Stimulated activated CD4-positive, alpha-beta T cell treated with anti-CD3 and anti-CD28 coated beads, Interleukin-12 subunit alpha, Interleukin-12 subunit beta, amount 100 ng/mL, for 24 hours (primary cell): Measurements from ENCODE around the gene RBFOX1.

ENCODE experiments used
- DNase-seq, 2 experiments: peaks; one replicate each; pipeline ENCODE4 v3.0.0-alpha.2; 2020; ENCODE audit warnings: low read depth in 2 of 2

Gene RBFOX1

GRCh38 chr16:7597677-7598076, 265.0 kb downstream of the RBFOX1 start:
- no peak for DNase-seq

DNA sequence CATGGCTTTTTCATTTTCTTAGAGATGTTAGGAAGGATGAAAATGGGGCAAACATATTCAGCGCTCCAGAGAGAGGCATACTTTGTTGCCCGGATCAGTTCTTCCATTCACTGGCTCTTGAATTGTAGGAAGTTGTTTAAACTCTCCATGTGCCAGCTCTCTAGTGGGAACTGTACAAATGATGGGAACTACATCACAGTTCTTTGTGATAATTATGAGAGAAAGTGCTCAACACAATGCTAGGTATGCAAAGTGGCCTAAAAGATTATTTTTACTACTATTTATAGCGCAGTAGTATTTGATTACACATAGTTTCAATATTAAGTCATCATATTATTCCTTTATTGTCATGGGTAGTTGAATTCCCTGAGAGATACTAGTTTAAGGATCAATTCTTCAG, 268.5 kb downstream of the RBFOX1 start:
- no peak for DNase-seq

GRCh38 chr16:7602291-7602950, 269.8 kb downstream of the RBFOX1 start:
- no peak for DNase-seq

GRCh38 chr16:7605812-7606211, 273.2 kb downstream of the RBFOX1 start:
- no peak for DNase-seq

DNA sequence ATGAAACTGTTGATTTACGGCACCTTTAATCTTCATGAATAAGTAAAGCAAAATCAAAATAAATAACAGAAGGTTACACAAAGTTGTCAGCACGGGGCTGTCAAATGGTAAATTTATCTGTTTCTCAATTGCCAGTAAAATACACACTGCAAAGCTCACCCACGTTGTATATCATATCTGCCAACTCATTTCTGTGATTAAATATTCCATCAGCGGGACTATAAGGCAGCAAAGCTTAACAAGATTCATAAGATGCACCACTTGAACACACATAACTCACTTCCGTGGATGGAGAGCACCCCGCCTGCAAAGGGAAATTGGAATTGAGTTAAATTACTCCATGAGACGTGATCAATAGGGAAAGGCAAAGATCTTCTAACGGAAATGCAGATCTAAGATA, 280.0 kb downstream of the RBFOX1 start:
- DNase-seq, result no peak

DNA sequence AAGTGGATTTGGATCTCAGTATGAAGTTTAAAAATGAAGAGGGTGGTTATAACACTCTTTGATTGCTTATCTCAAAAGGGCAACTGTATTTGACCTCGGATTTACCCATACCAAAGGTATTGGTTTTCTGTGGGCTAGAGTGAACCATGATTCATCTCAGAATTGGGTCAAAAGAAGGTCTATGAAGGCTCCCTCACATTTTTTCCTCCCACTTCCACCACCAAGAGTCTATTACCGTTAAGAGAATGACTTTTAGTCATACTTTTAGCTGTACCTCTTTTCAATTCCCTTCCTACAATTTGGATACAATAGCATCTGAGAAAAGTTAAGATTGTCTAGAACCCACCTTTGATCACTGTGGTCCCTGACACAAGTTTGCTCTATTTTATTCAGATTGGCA, 280.9 kb downstream of the RBFOX1 start:
- DNase-seq, result no peak

- DNase-seq, result no peak
Observed at GRCh38 chr16:7614021-7614795, 281.6 kb downstream of the RBFOX1 start.

DNA sequence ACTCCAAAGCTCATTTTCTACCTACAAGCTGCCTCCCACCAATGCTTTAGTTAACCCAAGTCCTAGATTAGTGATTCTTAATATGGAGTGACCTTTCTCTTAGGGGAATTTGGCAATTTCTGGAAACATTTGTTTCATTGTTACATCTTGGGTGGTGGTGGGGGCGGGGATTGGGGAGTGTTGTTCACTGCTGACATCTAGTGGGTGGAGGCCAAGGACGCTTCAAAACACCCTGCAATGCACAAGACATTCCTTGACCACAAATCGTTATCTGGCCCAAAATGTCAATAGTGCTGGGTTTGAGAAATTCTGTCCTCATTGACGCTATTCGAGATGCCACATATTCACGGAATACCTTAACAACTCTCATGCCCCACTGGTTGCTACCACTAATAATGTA, 282.9 kb downstream of the RBFOX1 start:
- DNase-seq, result no peak

DNA sequence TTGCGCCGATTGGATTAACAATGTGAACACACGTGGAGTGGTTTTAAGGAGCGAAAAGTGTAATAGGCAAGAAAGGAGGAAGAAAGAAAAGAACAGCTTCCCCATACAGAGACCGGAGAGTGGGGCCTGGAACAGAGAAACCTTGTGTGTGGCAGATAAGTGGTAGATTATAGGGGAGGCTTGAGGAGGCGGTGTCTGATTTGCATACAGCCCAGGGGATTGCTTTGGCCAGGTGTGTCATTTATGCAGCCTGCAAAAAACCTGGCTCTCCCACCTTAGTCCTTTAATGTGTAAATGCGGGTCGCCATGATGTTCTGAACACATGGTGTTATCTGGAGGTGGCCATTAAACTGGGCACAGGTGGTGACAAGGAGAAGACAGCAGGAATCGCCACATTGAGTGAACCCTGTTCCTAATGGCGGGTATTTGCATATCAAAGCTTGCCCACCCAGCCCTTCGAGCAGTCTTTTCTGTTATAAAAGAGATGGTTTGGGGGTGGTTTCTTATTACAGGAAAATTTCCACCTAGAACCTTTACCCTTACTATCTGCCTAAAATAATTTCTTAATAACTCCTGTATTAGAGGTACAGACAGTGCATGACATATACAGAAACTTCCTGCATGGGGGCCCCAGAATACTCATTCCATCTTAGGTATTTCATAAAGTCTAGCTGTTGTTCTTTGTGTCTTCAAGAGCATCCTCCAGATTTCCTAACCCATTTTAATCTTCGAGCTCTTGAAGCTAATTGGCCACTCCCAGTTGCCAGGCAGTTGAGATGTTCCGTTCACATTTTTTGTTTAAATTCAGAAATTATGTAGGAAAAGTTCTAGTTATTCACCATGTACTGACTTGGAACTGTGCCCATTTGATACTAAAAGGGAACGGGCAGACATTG, 292.5 kb downstream of the RBFOX1 start:
- no peak for DNase-seq

GRCh38 chr16:7628981-7629380, 296.3 kb downstream of the RBFOX1 start:
- DNase-seq, result no peak

DNA sequence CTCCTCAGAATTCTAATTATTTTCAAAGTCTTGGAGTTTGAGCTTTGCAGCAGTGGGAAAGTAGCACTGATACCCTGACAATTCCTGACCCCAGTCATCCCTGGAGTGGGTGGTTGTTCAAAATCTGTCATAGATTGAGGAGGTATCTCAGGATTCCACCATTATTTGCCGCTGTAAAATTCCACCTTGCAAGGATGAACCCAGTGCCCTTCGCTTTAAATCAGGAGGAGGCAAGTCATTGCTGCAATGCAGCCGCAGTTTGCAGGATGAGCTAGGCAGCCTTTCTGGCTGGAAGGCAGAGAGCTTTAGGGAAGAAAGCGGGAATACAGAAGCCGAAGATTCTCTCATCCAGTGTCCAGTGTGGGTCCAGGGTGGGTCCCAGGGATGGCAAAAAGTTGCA, 296.9 kb downstream of the RBFOX1 start:
- DNase-seq, result no peak

DNA sequence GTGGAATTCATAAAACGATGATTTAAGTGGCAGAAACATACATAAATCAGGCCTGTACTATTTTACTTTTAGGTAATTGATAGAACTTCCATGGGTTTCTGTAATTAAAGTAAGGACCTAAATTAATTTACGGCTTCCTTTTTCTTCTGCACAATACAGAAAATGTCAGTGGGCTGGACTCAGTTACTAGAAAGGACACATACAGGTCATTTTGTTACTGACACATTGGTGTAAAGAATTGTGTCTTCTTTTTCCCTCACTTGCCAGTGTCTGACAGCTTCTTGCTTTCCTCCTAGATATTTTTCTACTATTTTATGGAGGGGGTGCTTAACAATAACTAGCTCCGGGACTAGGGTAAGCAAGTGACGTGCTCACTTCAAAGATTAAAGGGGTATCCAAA, 304.8 kb downstream of the RBFOX1 start:
- no peak for DNase-seq

DNA sequence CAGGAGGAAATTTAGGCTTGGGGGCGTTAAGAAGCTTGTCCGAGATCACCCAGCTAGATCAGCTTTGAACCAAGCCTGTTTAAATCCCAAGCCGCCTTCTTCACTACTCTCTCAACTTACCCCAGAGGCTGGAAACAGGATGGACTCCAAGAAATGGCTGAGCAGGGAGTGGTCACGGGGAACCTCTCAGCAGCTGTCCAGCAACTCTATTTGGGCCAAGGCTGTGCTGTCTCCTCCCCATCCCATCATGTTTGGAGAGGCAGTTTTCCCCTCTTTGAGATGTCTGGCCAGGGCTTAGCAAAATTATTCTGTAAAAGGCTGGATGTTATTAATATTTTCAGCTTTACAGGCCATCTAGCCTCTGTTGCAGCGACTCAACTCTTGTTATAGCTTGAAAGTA, 305.7 kb downstream of the RBFOX1 start:
- DNase-seq, result no peak

DNA sequence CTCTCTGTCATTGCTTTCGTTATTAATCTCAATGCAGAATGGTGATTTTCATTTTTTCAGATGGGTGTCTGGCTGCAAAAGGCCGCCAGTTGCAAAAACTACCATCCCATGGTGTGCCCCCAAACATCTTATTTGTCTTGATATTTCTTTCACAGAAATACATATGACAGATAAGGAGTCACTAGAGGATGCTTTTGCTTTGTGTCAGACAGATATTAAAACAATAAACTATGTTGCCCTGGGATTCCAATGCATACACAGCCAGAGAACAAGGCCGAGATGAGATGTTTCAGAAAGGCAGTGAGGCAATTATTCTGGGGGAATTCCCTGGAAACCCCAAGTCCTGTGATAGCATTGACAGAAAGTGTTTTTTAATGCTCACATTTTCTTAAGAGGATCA, 307.7 kb downstream of the RBFOX1 start:
- DNase-seq, result no peak

- no peak for DNase-seq
Observed at GRCh38 chr16:7644176-7644575, 311.5 kb downstream of the RBFOX1 start.

GRCh38 chr16:7644811-7645210, 312.2 kb downstream of the RBFOX1 start:
- no peak for DNase-seq

DNA sequence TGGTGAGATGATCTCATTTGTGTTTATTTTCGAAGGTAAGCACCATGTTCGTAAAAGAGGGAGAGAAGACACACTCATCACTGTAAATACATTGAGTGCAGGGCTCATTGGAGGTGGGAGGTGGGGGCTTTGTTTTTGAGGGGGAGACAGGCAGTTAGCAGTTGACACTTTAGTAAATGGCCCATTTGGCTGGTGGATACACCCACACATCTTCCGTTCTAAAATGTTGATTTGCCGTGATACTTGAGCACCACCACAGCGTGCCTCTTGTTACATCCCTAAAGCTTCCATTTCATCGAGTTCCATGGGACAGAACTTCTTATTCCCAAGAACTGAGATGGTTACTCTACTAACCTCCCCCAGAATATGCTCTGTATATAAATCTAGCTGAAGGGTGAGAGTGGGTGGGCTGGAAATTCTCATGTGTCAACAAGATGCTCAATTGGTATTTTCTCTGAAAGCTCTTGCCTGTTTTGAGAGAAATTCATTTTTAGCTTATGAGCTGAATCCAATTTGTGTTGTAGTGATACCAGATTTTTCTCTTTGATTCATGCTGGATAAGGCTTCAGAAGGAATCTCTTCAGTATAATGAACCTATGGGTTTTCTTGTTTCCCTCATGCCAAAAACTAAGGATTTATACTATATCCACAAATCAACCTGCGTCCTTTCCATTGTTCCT, 314.3 kb downstream of the RBFOX1 start:
- DNase-seq, result no peak

DNA sequence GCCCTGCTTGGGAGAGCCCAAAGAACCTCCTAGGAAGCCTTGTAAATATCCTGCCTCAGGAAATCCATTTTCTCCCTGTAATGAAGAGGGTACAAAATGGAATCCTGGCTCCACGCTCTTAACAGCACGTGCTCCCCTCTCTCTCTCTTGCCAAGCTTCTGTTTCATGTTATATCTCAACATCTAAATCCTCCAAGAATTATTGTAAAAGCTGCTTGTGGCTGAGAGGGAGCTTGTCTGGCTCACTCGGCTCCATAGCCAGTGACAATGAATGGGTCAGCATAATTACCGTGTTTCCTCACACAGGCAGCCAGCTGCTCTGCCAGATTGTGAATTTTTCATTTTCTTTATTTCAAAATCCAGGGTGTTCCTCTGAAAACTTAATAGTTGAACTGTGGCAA, 317.8 kb downstream of the RBFOX1 start:
- DNase-seq, result no peak

DNA sequence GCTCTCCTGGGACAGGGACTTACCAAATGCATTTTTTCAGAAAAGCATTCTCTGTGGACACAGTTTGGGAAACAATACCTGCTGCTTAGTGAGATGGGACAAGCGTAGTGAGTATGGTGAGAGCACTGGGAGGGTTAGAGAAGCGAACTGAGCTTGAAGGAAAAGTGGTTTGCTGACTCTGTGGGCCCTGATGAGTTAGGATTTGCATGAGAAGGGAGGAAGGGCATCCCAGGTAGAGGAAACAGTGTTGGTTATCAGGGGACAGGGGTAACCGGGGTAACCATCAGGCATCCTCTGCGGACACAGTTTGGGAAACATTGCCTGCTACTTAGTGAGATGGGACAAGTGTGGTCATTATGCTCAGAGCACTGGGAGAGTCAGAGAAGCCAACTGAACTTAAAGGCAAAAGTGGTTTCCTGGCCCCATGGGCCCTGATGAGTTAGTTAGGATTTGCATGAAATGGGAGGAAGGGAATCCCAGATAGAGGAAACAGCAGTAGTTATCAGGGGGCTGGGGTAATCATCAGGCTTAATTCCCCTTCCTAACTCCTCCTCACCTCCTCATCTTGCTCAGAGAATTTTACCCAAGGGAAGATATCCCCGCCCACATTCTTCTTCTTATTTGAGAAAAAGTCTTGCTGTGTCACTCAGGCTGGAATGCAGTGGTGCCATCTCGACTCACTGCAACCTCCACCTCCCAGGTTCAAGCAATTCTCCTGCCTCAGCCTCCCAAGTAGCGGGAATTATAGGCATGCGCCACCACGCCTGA, 319.3 kb downstream of the RBFOX1 start:
- no peak for DNase-seq

- no peak for DNase-seq
Observed at GRCh38 chr16:7653746-7654461, 321.3 kb downstream of the RBFOX1 start.

DNA sequence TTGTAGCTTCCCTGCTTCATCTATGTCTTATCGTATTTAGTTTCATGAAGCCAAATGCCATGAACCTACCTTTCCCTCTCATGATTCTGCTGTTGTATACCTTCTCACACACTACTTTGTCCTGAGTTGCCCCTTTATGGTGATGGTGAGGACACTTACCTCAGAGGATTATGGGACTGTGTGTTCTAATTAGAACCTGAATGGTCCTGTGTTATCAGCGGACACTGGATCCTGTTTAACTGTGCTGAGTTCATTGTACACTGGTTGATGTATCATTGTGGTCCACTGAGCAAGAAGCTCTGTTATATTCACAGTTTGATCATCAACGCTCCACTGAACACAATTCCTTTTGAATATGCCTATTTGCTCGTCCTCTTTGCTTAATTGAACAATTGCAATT, 343.0 kb downstream of the RBFOX1 start:
- DNase-seq, result no peak
